ENCODE measurements around the gene PLXDC2. TPM values are rescaled to one million over a fixed set of nuclear protein-coding genes. Genes with fewer than 3 reads are reported as not detected.

PLXDC2 gene
- total and polyA plus RNA-seq, 10 of the 15 experiments (the other 5 are each of a cell fraction or from before 2014, with no cell fraction given): 0.05 to 1.8 (median 0.14) TPM; not detected in 2

GRCh38 chr10:20094226-20094976, 278.2 kb downstream of the PLXDC2 start:
- WGBS (ENCODE audit: insufficient coverage, insufficient replicate concordance, low lambda C conversion rate, missing lambda C conversion rate): 10% methylated on average over 5 of the region's 5 CpGs
- in situ Hi-C loops (cut with MboI) (no loop called here), intact Hi-C loops (cut with micrococcal nuclease; ENCODE audit: unreplicated experiment) (no loop called here)
- no peak for DNase-seq (ENCODE audit: low read depth, low spot score)
- Histone ChIP-seq H3K27ac (ENCODE audit: control insufficient read depth, insufficient read depth) (no peak overlapping the region), H3K4me1 (ENCODE audit: control insufficient read depth, insufficient read depth, low read length) (no peaks in the 10 kb centered on the region), H3K79me2 (ENCODE audit: control insufficient read depth, insufficient read depth, low read length) (no peaks in the 10 kb centered on the region), H3K9me3 (replicated peaks; ENCODE audit: control insufficient read depth, insufficient read depth, low read length) (no peaks in the 10 kb centered on the region), H3K4me2 (ENCODE audit: control insufficient read depth, insufficient read depth) (no peak overlapping the region), H3K9ac (ENCODE audit: control insufficient read depth, insufficient read depth, low read length) (no peak overlapping the region), H4K20me1 (ENCODE audit: control insufficient read depth, insufficient read depth) (no peaks in the 10 kb centered on the region), H2AFZ (ENCODE audit: control insufficient read depth, low read depth, low read length) (no peak overlapping the region), H3K36me3 (ENCODE audit: control insufficient read depth in 2 of 2, insufficient read depth in 2 of 2, low read length in 1 of 2) (no peaks in the 10 kb centered on the region), H3K4me3 (no peak overlapping the region), H3K27me3 (replicated peaks in 1 of 2; ENCODE audit: control insufficient read depth in 2 of 2, insufficient read depth in 2 of 2, low read length in 1 of 2) (no peaks in the 10 kb centered on the region)
- BruUV-seq (replicated peaks): no TSS peak
- ChIA-PET RAD21 (ENCODE audit: unreplicated experiment) (no interaction called here), CTCF (interaction anchor here (0.6 kb wide), 1 partner anchor 47 kb away, joined by 4 read pairs; no protein-coding TSS in a partner anchor), POLR2A (no interaction called here), SMC1A (ENCODE audit: uncharacterized antibody, unreplicated experiment) (no interaction called here)
- no peak for FAIRE-seq
- TF ChIP-seq POLR2A (IDR thresholded peaks at IDR 0.05; ENCODE audit: low read depth, low read length): no peak
- no peak for TF ChIP-seq ATF2 (IDR thresholded peaks at IDR 0.05; ENCODE audit: low read length)
- no peak for ATAC-seq

- no TSS peak for BruUV-seq (replicated peaks)
- no peaks in the 10 kb centered on the region for H3K79me2 ChIP-seq (ENCODE audit: control insufficient read depth, insufficient read depth, low read length)
- no peaks in the 10 kb centered on the region for H3K4me1 ChIP-seq (ENCODE audit: control insufficient read depth, insufficient read depth, low read length)
- no peaks in the 10 kb centered on the region for H3K36me3 ChIP-seq (ENCODE audit: control insufficient read depth in 2 of 2, insufficient read depth in 2 of 2, low read length in 1 of 2)
- no peak overlapping the region for H3K4me3 ChIP-seq
- ChIA-PET RAD21 (ENCODE audit: unreplicated experiment) (no interaction called here), SMC1A (ENCODE audit: uncharacterized antibody, unreplicated experiment) (no interaction called here), CTCF (no interaction called here), POLR2A (no interaction called here)
- no peak overlapping the region for H3K27ac ChIP-seq (ENCODE audit: control insufficient read depth, insufficient read depth)
- H2AFZ ChIP-seq (ENCODE audit: control insufficient read depth, low read depth, low read length): no peak overlapping the region
- no peaks in the 10 kb centered on the region for H3K27me3 ChIP-seq (replicated peaks in 1 of 2; ENCODE audit: control insufficient read depth in 2 of 2, insufficient read depth in 2 of 2, low read length in 1 of 2)
- WGBS (ENCODE audit: insufficient coverage, insufficient replicate concordance, low lambda C conversion rate, missing lambda C conversion rate): 27% methylated on average over 2 of the region's 2 CpGs
- intact Hi-C loops (cut with micrococcal nuclease; ENCODE audit: unreplicated experiment) (no loop called here), in situ Hi-C loops (cut with MboI) (no loop called here)
- H3K9ac ChIP-seq (ENCODE audit: control insufficient read depth, insufficient read depth, low read length): no peak overlapping the region
- FAIRE-seq: no peak
- DNase-seq (ENCODE audit: low read depth, low spot score): no peak
- no peaks in the 10 kb centered on the region for H4K20me1 ChIP-seq (ENCODE audit: control insufficient read depth, insufficient read depth)
- ATAC-seq: no peak
- TF ChIP-seq RELB (IDR thresholded peaks at IDR 0.05; ENCODE audit: low read depth): no peak
- peak; percentile 54; the same call in 1 of the 2 replicates for TF ChIP-seq BMI1 (IDR thresholded peaks at IDR 0.05; ENCODE audit: borderline replicate concordance)
- H3K4me2 ChIP-seq (ENCODE audit: control insufficient read depth, insufficient read depth): no peak overlapping the region
- H3K9me3 ChIP-seq (replicated peaks; ENCODE audit: control insufficient read depth, insufficient read depth, low read length): no peaks in the 10 kb centered on the region; the same call in 2 of the 3 replicates
These were observed 283.9 kb downstream of the PLXDC2 start for GRCh38 chr10:20100171-20100570.
